ENCODE results near the gene LCN6.
"Not testable (repeated sequence)": the region's sequence is repeated elsewhere in the genome, so short reads cannot be mapped to it uniquely, and the experiment has no call there.

The LCN6 gene

DNA sequence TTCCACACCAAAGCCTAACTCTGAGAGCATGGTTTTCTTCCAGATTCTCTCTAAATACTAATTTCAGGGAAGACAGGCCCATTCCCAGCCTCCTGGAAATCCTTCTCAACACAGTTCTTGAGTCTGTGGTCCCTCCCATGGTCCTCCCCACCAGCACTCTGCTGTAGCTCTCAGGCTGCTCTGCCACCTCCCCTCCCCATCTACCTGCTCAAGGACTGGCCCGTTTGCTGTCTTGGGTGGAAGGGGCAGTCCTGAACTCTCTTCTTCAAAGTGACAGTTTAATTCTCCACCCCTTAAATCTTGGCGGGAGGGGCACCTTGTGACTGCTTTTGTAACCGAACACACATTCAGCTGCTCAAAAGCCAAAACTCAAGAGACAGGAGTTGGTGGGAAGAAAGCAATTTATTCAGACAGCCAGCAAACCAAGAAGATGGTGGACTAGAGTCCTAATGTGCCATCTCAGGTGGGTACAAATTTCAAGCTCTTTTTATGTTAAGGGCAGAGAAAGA, 23.6 kb upstream of the LCN6 start:
- H3K4me1 Mint-ChIP-seq: peaks cover 19 to 29% of the 10 kb centered on the region in 2 donors
- H3K4me3 Mint-ChIP-seq: no peak overlapping the region
- H3K27me3 Mint-ChIP-seq: peaks cover 10% of the 10 kb centered on the region in 2 donors
- peaks cover 0 to 9% of the 10 kb centered on the region in 2 donors for H3K36me3 Mint-ChIP-seq
- H3K27ac Mint-ChIP-seq: no peak overlapping the region
- H3K9me3 Mint-ChIP-seq: peaks cover 7% of the 10 kb centered on the region in 2 donors
- no peak for ATAC-seq (replicated peaks)
- no peak for DNase-seq

DNA sequence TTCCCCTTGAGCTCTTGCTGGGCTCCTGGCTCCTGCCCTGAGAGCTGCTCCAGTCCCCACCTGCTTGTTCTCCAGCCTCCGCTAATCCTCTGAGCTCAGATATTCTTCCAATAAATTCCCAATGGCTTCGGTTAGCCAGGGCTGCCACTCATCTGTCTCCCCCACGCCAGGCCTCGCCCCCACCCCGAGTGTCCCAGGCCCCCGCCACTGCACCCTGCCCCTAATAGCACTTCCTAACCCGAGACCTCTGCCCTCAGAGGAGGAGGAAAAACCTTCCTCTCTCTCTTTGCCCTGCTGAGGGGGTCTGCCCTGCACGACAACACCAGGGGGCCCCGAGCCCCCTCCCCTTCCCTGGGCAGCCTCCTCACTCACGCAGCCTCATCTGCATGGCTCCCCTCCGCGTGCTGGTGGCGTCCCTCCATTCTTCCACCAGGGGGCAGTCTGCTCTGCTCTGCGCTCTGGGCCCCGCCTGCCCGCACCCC, 21.4 kb upstream of the LCN6 start:
- peak overlapping the region; percentile 62 to 73 for H3K4me3 Mint-ChIP-seq
- peaks cover 7 to 8% of the 10 kb centered on the region in 2 donors for H3K27me3 Mint-ChIP-seq
- peaks cover 7% of the 10 kb centered on the region in 2 donors for H3K9me3 Mint-ChIP-seq
- peaks cover 0 to 9% of the 10 kb centered on the region in 2 donors for H3K36me3 Mint-ChIP-seq
- H3K4me1 Mint-ChIP-seq: peaks cover 32 to 49% of the 10 kb centered on the region in 2 donors
- ATAC-seq (replicated peaks) (peak; percentile 56 to 68), DNase-seq (no peak)
- H3K27ac Mint-ChIP-seq: peak overlapping the region; percentile 83

DNA sequence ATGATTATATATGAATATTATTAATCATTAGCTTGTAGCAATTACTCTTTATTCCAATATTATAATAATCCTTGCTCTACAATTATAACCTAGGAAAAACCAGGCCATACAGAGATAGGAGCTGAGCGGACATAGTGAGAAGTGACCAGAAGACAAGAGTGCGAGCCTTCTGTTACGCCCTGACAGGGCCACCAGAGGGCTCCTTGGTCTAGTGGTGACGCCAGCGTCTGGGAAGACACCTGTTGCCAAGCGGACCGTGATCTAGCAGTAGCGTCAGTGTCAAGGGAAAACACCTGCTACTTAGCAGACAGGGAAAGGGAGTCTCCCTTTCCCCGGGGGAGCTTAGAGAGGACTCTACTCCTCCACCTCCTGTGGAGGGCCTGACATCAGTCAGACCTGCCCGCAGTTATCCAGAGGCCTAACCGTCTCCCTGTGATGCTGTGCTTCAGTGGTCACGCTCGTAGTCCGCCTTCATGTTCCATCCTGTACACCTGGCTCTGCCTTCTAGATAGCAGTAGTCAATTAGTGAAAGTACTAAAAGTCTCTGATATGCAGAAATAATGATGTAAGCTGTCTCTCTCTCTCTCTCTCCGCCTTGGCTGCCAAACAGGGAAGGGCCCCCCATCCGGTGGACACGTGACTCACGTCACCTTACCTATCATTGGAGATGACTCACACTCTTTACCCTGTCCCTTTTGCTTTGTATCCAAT, 18.2 kb upstream of the LCN6 start:
- DNase-seq (peak; percentile 84), ATAC-seq (replicated peaks) (peak; percentile 67 to 68)
- H3K27ac Mint-ChIP-seq: peak overlapping the region; percentile 77

DNA sequence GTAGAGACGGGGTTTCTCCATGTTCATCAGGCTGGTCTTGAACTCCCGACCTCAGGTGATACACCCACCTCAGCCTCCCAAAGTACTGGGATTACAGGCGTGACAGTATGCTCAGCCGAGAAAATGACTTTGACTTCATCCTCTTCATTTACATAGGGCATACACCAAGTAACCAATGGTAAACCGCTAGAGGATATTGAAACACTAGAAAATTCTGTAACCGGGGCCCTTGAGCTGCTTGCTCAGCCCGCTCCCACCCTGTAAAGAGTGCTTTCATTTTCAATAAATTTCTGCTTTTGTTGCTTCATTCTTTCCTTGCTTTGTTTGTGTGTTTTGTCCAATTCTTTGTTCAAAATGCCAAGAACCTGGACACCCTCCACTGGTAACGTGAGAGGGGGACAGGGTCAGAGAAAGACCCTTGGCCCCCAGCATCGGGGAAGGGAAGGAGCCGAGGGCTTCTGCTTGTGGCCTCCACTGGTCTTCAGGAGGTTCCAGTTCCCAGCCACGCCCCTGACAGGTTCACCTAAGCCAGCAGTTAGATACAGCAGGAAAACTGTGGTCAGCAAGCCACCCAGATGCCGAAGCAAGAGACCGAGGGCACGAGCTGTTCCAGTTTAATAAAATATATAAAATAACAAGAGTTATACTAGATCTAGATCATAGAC, 17.6 kb upstream of the LCN6 start:
- not testable (repeated sequence) for DNase-seq, H3K36me3 Mint-ChIP-seq, H3K9me3 Mint-ChIP-seq, H3K27me3 Mint-ChIP-seq
- Mint-ChIP-seq H3K4me1 (peaks cover 33 to 55% of the 10 kb centered on the region in 2 donors), H3K4me3 (peak overlapping the region in 1 of 2 donors; percentile 36), H3K27ac (peak overlapping the region; percentile 94)
- ATAC-seq (replicated peaks): peak; percentile 17 to 49

More for the DNA sequence above, 18.2 kb upstream of the LCN6 start:
- H3K9me3 Mint-ChIP-seq, H3K36me3 Mint-ChIP-seq, H3K27me3 Mint-ChIP-seq: not testable (repeated sequence)
- H3K4me1 Mint-ChIP-seq: peaks cover 30 to 48% of the 10 kb centered on the region in 2 donors
- peak overlapping the region; percentile 12 to 67 for H3K4me3 Mint-ChIP-seq

DNA sequence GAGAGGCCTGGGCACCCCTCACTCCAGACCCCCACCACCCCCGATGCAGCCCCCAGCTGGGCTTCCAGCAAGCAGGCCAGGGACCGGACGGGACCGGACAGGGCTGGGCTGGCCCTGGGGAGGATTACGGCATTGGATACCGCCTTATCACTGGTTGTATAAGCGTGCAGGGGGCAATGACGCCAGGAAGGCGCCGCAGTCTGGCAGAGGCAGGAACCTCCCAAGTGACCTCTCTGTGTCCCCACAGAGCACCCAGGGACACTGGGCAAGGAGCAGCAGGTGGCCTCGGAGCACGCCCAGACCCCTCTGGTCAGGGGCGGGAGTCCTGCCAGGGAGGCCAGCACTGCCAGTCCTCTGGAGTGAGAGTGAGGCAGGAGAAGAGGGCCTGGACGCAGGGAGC, 16.7 kb upstream of the LCN6 start:
- ATAC-seq (replicated peaks) (no peak), DNase-seq (no peak)
- Mint-ChIP-seq H3K4me3 (no peak overlapping the region), H3K27me3 (peaks cover 4 to 5% of the 10 kb centered on the region in 2 donors), H3K9me3 (no peaks in the 10 kb centered on the region), H3K36me3 (no peaks in the 10 kb centered on the region), H3K4me1 (peaks cover 36 to 62% of the 10 kb centered on the region in 2 donors), H3K27ac (no peak overlapping the region)

DNA sequence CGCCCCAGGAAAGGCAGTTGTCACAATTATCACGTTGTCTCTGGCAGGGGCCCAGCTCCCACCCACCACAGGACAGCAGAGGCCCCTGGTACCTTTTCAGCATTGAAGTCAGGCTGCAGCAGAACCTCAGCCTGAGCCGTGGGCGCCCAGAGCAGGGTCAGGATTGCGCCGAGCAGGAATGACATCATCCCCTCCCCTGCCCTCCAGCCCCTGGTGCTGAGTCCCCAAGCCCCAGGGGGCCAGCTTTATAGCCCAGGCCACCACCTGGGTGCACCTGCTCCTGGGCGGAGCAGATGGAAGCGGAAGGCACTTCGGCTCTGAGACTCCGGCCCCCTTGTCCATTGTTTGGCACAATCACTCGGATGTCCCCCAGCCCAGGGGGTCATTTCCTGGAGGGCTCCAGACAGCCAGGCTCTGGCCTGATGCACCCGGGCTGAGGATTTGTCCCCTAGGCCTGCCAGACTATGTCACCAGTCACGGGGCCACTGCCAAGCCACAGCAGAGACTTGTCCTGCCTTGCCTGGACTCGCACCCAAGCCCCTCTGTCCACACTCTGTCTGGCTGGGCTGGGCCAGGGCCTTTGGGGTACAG, 16.1 kb upstream of the LCN6 start, which contains the start of gene LCN15:
Gene LCN15, minus strand, starts transcription at position 218 of the 591 bp plus-strand sequence. Its CDS starts 30 bp downstream, at position 188.
- H3K36me3 Mint-ChIP-seq: no peaks in the 10 kb centered on the region
- no peaks in the 10 kb centered on the region for H3K9me3 Mint-ChIP-seq
- H3K27ac Mint-ChIP-seq: peak within 1 kb of the TSS; percentile 31
- no peaks in the 10 kb centered on the region for H3K27me3 Mint-ChIP-seq
- DNase-seq: no peak
- peaks cover 37 to 63% of the 10 kb centered on the region in 2 donors for H3K4me1 Mint-ChIP-seq
- H3K4me3 Mint-ChIP-seq: no peak within 1 kb of the TSS
- ATAC-seq (replicated peaks): no peak

DNA sequence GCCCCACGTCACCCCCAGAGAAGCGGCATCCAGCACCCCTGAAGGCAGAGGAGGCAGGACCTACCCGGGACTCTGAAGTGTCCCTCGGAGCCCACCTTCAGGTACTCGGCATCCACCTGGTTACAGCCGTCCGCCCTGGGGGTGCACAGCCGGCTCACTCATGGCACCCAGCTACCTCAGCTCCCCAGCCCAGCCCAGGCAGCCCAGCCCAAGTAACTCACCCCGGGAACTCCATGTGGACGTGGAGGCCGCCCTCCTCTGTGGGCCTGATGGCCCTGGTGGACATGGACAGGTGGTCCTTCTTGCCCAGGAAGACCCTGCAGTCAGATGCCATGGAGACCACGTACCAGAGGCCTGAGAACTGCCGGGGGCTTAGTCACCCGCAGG, 15.3 kb upstream of the LCN6 start:
- no peak overlapping the region for H3K4me3 Mint-ChIP-seq
- no peaks in the 10 kb centered on the region for H3K27me3 Mint-ChIP-seq
- ATAC-seq (replicated peaks) (no peak), DNase-seq (no peak)
- H3K4me1 Mint-ChIP-seq: peaks cover 38 to 70% of the 10 kb centered on the region in 2 donors
- H3K27ac Mint-ChIP-seq: peak overlapping the region; percentile 25
- H3K36me3 Mint-ChIP-seq: no peaks in the 10 kb centered on the region
- H3K9me3 Mint-ChIP-seq: no peaks in the 10 kb centered on the region

DNA sequence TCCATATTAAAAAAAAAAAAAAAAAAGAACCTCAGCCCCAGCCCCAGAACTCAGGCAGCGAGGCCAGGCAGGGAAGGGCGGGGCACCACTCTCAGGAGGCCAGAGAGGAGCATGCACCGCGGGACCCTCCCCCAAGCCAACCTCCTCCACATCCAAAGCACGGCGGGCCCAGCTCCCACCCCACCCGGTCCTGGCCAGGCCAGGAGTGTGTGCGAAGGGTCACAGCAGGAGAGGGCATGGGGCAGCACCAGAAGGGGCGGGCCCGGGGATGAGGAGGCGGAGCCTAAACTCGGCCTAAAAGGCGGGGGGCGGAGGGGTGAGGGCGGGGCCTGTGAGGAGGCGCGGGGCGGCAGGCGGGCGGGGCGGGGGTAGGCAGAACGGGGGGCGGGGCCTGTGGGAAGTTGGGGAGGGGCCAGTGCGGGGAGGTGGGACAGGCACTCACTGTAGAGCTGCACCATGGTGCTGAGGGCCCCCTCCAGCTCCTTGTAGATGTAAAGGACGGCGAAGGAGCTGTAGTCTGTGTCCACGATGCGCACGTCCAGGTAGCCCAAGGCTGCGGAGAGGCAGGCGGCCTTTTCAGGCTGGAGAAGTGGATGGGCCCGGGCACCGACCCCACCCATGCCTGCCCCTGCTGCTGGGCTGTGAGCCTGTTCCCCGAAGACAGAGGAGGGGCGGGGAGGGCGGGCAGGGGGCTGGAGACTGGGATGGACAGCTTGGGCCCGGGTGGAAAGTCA, 14.8 kb upstream of the LCN6 start:
- Mint-ChIP-seq H3K36me3 (no peaks in the 10 kb centered on the region), H3K27me3 (no peaks in the 10 kb centered on the region), H3K9me3 (no peaks in the 10 kb centered on the region), H3K27ac (peak overlapping the region; percentile 31), H3K4me1 (peaks cover 41 to 70% of the 10 kb centered on the region in 2 donors), H3K4me3 (no peak overlapping the region)
- DNase-seq (no peak), ATAC-seq (replicated peaks) (peak in 1 of 2 donors; percentile 17)

DNA sequence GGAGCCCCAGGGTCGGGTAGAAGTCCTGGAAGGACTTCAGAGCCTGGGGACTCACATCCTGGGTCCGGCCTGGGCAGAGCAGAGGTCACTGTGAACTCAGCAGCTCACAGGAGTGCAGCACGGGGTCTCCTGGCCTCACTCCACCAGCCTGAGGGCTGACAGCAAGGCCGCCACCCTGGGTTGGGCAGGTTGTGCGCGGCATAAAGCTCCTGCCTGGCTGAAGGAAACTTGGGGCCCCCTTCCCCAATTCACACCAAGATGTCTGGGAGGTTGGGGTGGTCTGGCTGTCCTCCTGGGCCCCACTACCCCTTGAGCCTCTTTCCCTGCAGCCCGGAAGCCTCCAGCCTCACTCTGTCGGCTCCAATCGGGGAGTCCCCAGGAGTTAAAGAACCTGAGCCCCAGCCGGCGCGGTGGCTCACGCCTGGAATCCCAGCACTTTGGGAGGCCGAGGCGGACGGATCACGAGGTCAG, 13.9 kb upstream of the LCN6 start:
- Mint-ChIP-seq H3K27me3 (no peaks in the 10 kb centered on the region), H3K9me3 (no peaks in the 10 kb centered on the region), H3K36me3 (no peaks in the 10 kb centered on the region), H3K4me3 (no peak overlapping the region), H3K4me1 (peaks cover 36 to 67% of the 10 kb centered on the region in 2 donors), H3K27ac (no peak overlapping the region)
- ATAC-seq (replicated peaks) (no peak), DNase-seq (no peak)

DNA sequence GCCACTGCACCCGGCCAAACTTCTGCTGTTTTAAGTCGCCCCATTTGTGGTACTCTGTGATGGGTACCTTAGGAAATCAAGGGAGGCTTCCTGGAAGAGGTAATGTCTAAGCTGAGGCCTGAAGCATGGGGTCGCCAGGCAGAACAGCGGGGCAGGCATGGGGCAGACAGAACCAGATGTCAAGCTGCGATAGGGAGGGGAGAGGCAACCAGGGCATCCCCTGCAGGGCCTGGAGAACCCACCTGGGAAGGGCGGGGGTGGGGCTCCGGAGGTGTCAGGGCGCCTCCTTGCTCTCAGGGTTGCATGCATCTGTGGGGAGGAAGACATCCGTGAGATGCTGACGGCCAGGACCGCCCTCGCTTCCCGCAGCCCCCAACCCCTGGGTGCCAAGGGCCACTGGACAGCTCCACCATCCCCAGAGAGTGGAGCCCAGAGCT, 13.2 kb upstream of the LCN6 start:
- H3K27me3 Mint-ChIP-seq: no peaks in the 10 kb centered on the region

DNA sequence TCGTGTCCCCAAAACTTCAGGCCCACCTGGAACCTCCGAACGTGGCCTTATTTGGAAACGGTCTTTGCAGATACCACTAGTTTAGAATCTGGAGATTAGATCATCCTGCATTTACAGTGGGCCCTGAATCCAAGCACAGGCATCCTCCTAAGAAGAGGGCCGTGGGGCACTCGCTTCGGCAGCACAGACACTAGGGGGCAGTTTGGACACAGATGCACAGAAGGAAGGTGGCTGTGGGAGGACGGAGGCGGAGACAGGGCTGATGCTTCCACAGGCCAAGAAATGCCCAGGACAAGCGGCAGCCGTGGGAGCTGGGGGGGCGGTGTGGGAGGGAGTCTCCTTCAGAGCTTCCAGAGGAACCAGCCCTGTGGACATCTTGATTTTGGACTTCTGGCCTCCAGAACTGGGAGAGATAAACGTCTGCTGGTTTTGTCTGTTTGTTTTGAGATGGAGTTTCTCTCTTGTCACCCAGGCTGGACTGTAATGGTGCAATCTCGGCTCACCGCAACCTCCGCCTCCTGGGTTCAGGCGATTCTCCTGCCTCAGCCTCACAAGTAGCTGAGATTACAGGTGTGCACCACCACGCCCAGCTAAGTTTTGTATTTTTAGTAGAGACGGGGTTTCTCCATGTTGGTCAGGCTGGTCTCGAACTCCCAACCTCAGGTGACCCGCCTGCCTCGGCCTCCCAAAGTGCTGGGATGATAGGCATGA, 12.7 kb upstream of the LCN6 start:
- not testable (repeated sequence) for H3K27me3 Mint-ChIP-seq, DNase-seq, H3K36me3 Mint-ChIP-seq, H3K9me3 Mint-ChIP-seq
- H3K4me3 Mint-ChIP-seq: peak overlapping the region in 1 of 2 donors; percentile 44
- peak overlapping the region; percentile 14 for H3K27ac Mint-ChIP-seq
- H3K4me1 Mint-ChIP-seq: peaks cover 31 to 54% of the 10 kb centered on the region in 2 donors
- peak; percentile 26 to 54 for ATAC-seq (replicated peaks)

More for the DNA sequence above, 13.2 kb upstream of the LCN6 start:
- H3K36me3 Mint-ChIP-seq: no peaks in the 10 kb centered on the region
- H3K4me3 Mint-ChIP-seq: no peak overlapping the region
- peaks cover 34 to 60% of the 10 kb centered on the region in 2 donors for H3K4me1 Mint-ChIP-seq
- DNase-seq (no peak), ATAC-seq (replicated peaks) (no peak)
- H3K9me3 Mint-ChIP-seq: no peaks in the 10 kb centered on the region
- peak overlapping the region; percentile 14 for H3K27ac Mint-ChIP-seq

DNA sequence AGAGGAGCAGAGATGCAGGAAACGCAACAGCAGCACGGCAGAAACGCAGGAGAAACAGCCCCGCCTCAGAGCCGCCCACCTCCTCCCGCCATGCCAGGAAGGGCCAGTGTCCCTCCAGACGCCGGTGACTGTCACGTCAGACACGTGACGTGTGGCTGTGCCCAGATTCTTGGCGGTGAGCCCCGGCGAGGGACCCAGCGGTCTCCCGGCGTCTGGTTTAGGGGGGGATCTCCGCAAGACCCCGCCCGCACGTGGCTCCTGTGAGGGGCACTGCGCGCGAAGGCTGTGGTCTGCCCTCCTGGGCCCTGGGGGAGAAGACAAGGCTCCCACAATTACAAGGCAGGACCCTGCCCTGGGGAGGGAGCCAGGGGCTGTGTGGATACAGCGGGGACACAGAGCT, 12.1 kb upstream of the LCN6 start:
- no peak overlapping the region for H3K4me3 Mint-ChIP-seq
- peak overlapping the region; percentile 81 for H3K27ac Mint-ChIP-seq
- H3K9me3 Mint-ChIP-seq: peaks cover 3 to 7% of the 10 kb centered on the region in 2 donors
- H3K36me3 Mint-ChIP-seq: peaks cover 5 to 9% of the 10 kb centered on the region in 2 donors
- peaks cover 29 to 51% of the 10 kb centered on the region in 2 donors for H3K4me1 Mint-ChIP-seq
- H3K27me3 Mint-ChIP-seq: no peaks in the 10 kb centered on the region
- DNase-seq (no peak), ATAC-seq (replicated peaks) (no peak)
